GM18505 (cell line): Measurements from ENCODE around the gene NKAP.
"Not testable (repeated sequence)": the region's sequence is repeated elsewhere in the genome, so short reads cannot be mapped to it uniquely, and the experiment has no call there.

ENCODE experiments used
- ATAC-seq: cut with Tn5 transposase; IDR thresholded peaks from one replicate; pipeline ENCODE4 v1.9.1; 2021; ENCODE audit not compliant: unreplicated experiment
- POLR2A ChIP-seq: IDR thresholded peaks from 4 replicates; pipeline ENCODE4 v1.6.1; 2011; ENCODE audit warnings: borderline replicate concordance; ENCODE audit not compliant: insufficient read depth, insufficient read length; ENCODE audit errors: extremely low read depth

The NKAP gene

DNA sequence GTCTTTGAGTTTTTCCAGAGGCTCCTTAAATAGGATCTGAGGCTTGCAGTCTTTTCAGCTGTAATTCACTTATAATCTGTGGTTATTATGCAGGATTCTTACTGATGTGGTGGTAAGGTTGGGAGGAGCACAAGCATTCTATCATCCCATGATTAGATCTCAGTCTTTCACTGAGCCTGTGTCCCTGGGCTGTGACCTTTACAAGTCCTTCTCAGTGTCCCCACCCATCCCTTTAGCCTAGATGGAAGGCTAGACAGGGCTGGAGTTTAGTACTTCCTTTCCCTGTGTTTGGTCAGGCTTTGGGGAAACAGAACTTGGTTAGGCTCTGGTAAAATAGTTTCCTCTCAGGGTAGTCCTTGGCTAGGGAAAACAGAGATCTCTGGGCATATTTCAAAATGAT is 17.1 kb upstream of the NKAP start:
- no peak for TF ChIP-seq POLR2A
- ATAC-seq, result no peak

DNA sequence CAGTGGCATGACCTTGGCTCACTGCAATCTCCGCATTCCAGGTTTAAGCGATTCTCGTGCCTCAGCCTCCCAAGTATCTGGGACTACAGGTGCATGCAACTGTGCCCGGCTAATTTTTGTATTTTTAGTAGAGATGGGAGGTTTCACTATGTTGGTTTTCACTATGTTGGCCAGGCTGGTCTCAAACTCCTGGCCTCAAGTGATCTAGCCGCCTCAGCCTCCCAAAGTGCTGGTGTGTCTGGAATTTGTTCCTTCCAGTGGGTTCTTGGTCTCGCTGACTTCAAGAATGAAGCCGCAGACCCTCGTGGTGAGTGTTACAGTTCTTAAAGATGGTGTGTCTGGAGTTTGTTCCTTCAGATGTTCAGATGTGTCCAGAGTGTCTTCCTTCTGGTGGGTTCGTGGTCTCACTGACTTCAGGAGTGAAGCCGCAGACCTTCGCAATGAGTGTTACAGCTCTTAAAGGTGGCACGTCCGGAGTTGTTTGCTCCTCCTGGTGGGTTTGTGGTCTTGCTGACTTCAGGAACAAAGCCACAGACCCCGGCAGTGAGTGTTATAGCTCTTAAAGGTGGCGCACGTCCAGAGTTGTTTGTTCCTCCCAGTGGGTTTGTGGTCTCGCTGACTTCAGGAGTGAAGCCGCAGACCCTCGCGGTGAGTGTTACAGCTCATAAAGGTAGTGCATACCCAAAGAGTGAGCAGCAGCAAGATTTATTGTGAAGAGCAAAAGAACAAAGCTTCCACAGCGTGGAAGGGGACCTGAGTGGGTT is 12.4 kb upstream of the NKAP start:
- ATAC-seq, result not testable (repeated sequence)

DNA sequence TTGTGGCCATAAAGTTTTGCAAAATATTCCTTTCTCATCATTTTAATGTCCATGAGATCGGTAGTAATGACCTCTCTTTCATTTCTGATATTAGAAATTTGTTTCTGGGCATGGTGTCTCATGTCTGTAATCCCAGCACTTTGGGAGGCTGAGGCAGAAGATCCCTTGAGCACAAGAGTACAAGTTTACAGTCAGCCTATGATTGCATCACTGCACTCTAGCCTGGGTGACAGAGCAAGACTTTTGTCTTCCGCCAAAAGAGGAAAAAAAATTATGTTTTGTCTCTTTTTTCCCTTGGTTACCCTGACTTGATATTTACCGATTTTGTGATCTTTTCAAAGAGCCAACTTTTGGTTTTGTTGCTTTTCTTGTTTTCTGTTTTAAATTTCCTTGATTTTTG is 10.8 kb upstream of the NKAP start:
- no peak for TF ChIP-seq POLR2A
- no peak for ATAC-seq

DNA sequence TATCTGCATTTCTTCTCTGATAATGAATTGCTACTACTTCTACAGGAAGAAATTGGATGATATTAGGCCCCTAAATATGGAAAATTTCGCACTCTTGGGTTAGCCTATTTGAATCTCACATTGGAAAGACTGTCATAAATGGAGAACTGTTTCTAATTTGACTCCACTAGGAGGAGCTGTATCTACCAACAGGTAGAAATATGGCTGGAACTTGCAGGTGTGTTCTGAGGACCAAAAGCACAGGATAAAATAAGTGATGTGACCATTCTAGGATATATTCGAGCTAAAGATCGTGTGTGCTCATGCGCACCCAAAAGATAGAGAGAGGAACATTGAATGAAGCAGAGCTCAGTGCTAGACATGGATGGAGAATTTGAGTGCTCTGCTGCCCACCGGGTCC is 4.8 kb upstream of the NKAP start:
- no peak for TF ChIP-seq POLR2A
- no peak for ATAC-seq

GRCh38 chrX:119945481-119945880 is 1.9 kb upstream of the NKAP start:
- no peak for ATAC-seq
- no peak for TF ChIP-seq POLR2A

DNA sequence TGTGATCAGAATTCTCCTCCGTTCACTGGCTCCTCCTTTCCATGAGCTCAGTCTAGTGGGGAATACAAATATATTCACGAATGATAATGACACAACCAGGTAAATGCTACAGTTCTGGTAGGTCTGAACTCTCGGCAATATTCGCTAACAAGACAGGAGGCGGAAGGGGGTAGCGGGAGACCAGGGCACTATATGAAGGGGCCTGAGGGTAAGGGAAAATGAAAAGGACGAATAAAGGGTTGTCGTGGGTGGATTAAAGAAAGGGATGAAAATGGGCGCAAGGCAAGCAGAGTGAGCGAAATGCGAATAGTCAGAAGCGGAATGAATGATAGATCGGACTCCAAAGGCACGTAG is 743 bp downstream of the NKAP start:
- ATAC-seq, result peak; percentile 14

GRCh38 chrX:119942173-119942819 is 1.3 kb downstream of the NKAP start:
- no peak for ATAC-seq
- TF ChIP-seq POLR2A, result no peak

More for the DNA sequence above, 743 bp downstream of the NKAP start:
- no peak for TF ChIP-seq POLR2A

DNA sequence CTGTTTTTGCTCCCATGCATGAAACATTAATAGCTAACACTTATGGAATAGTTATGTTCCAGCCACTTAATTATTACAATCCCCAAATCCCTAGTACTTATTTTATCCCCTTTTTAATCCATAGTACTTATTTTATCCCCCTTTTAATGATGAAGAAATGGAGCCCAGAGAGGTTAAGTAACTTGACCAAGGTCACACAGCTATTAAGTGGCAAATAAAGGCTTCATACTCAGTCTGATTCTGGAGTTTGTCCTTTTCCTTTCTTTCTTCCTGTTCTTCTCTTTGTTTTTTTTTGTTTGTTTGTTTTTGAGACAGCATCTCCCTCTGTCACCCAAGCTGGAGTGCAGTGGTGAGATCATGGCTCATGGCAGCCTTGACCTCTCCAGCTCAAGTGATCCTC is 2.2 kb downstream of the NKAP start:
- no peak for ATAC-seq
- no peak for TF ChIP-seq POLR2A

DNA sequence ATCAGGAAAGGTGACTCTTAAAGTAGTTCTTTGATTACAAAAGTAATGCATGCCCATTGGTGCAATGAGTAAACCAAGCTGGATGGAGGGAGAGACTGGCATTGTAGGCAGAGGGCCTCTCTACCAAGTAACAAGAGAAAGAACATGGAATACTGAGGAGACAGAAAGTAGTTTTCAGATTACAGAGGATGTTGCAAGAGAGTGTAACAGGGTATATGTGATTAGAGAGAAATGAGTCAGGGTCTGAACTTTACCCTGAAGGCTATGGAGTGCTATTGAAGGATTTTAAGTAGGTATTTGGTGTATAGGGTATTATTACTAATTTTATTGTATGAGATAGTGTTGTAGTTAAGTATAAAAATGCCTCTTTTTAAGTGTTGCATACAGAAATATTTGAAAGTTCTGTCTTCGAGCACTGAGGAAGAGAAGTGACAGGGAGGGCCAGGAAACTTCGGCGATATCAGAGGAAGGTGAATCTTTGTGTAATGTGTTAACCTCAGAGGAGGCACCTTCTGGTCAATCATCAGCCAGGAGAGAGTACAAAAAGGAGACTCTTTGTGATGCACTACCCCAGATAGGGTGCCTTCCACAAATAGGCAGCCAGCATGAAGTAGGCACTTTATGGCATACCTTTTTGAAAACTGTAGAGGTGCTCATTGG is 8.2 kb downstream of the NKAP start:
- ATAC-seq, result no peak
- TF ChIP-seq POLR2A, result no peak

DNA sequence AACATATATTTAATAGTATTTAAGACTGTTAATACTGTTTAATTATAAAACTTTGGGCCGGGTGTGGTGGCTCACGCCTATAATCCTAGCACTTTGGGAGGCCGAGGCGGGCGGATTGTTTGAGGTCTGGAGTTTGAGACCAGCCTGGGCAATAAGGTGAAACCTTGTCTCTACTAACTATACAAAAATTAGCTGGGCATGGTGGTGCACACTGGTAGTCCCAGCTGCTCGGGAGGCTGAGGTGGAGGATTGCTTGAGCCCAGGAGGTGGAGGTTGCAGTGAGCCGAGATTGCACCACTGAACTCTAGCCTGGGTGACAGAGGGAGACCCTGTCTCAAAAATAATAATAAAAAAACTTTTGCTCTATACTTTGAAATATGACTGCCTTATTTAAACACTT is 21.2 kb downstream of the NKAP start:
- not testable (repeated sequence) for ATAC-seq

GRCh38 chrX:119919835-119920585 is 23.5 kb downstream of the NKAP start:
- ATAC-seq, result no peak
- TF ChIP-seq POLR2A, result no peak

DNA sequence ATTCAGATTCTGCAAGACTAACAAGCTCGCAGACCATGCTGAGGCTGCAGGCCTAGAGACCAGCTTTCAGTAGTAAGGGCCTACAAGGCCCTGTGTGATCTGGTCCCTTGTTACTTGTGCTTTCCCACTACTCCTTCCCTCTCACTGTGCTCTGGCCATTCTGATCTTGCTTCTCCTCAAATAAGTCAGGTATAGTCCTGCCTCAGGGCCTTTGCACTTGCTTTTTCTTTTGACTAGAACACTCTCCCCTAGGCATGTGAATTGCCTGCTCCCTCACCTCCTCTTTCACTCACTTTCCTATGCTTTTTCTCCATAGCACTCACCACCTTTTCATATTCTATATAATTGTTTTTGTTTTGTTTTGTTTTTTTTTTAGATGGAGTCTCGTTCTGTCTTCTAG is 25.7 kb downstream of the NKAP start:
- no peak for TF ChIP-seq POLR2A
- ATAC-seq, result no peak

GRCh38 chrX:119916310-119916709 is 27.2 kb downstream of the NKAP start:
- no peak for ATAC-seq
- no peak for TF ChIP-seq POLR2A

DNA sequence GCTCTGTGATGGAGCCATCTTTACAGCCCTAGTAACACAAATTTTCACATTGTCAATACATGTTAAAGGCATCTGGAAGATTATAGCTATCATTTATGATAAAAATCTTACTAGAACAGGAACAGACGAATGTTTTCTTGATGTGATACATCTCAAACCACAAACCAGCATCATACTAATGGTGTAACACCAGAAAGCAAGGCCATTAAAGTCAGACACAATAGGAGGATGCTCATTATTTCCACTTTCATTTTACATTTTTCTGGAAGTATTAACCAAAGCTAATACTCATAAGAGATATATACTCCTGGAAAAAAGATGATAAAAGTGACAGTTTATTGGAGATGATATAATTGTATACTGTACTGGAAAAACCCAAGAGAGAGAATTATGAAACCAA is 42.6 kb downstream of the NKAP start:
- no peak for ATAC-seq
- TF ChIP-seq POLR2A, result no peak
